ENCODE results near the gene CSNK1G3. TPM values are rescaled to one million over a fixed set of nuclear protein-coding genes. Genes with fewer than 3 reads are reported as not detected.

The CSNK1G3 gene
- total RNA-seq, 1 experiment from 2014 or later: 40.8 TPM

DNA sequence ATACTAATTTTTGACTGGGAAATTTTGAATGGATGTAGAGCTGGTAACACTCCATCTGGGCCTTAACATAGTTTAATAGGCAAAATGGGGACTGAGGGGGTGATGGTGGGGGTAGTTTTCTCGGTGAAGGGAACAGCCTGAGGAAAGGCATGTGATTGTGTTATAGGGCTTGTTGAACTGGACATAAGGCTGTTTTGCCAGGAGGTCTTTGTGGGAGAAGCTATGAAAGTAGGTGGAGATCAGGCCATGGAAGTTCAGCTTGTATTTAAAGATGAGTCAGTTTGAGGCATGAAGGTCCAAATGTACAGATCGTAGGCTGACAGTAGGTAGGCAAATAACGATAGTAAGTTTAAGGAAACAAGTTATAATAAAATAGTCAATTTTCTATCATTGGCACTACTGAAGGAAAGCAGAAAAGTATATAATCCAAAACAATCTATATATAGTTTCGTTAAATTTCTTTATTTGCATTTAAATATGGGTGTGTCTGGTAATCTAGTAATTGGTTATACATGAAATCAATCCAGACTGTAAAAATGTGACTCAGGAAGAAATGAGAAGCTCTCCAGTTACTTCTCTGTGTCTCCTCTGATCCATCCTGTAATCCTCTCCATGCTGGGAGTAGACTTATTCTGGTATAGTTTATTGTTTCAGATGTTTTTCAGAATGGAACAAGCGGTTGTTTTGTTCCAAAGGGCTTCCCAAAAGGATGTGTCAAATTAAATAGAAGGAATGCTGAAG, 2.8 kb downstream of the CSNK1G3 start:
- intact Hi-C loops (cut with micrococcal nuclease; ENCODE audit: unreplicated experiment) (loop anchor here (5.0 kb wide), 1 partner anchor 92 kb away; the partner anchor contains the start of gene CEP120), in situ Hi-C loops (cut with HindIII; ENCODE audit: low pct_unique_long_range_greater_than_20kb, low sequenced_read_pairs) (no loop called here)
- ATAC-seq (no peak), DNase-seq (ENCODE audit: low read depth, low spot score) (no peak)
- no peaks in the 10 kb centered on the region for H3K9me3 ChIP-seq (ENCODE audit: control insufficient read depth, insufficient read depth, low read depth, low read length)
- BruUV-seq (replicated peaks): no TSS peak
- peaks cover 2% of the 10 kb centered on the region; the same call in 1 of the 2 replicates for H3K36me3 ChIP-seq (ENCODE audit: control insufficient read depth, insufficient read depth, low read length)
- ChIA-PET POLR2A (no interaction called here), CTCF (no interaction called here)
- peaks cover 24% of the 10 kb centered on the region for H3K4me1 ChIP-seq (ENCODE audit: control insufficient read depth, insufficient read depth, low read length)
- TF ChIP-seq SIN3A (IDR thresholded peaks at IDR 0.05; ENCODE audit: borderline replicate concordance, insufficient read depth, low read depth, low read length): no peak
- TF ChIP-seq, protein P1, sequence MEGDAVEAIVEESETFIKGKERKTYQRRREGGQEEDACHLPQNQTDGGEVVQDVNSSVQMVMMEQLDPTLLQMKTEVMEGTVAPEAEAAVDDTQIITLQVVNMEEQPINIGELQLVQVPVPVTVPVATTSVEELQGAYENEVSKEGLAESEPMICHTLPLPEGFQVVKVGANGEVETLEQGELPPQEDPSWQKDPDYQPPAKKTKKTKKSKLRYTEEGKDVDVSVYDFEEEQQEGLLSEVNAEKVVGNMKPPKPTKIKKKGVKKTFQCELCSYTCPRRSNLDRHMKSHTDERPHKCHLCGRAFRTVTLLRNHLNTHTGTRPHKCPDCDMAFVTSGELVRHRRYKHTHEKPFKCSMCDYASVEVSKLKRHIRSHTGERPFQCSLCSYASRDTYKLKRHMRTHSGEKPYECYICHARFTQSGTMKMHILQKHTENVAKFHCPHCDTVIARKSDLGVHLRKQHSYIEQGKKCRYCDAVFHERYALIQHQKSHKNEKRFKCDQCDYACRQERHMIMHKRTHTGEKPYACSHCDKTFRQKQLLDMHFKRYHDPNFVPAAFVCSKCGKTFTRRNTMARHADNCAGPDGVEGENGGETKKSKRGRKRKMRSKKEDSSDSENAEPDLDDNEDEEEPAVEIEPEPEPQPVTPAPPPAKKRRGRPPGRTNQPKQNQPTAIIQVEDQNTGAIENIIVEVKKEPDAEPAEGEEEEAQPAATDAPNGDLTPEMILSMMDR (IDR thresholded peaks at IDR 0.05): no peak
- no peak for TF ChIP-seq TCF7L2 (IDR thresholded peaks at IDR 0.05; ENCODE audit: low read depth, low read length)
- no peak for TF ChIP-seq POLR2AphosphoS5 (IDR thresholded peaks at IDR 0.05; ENCODE audit: low read depth, low read length)
- TF ChIP-seq, protein P2, sequence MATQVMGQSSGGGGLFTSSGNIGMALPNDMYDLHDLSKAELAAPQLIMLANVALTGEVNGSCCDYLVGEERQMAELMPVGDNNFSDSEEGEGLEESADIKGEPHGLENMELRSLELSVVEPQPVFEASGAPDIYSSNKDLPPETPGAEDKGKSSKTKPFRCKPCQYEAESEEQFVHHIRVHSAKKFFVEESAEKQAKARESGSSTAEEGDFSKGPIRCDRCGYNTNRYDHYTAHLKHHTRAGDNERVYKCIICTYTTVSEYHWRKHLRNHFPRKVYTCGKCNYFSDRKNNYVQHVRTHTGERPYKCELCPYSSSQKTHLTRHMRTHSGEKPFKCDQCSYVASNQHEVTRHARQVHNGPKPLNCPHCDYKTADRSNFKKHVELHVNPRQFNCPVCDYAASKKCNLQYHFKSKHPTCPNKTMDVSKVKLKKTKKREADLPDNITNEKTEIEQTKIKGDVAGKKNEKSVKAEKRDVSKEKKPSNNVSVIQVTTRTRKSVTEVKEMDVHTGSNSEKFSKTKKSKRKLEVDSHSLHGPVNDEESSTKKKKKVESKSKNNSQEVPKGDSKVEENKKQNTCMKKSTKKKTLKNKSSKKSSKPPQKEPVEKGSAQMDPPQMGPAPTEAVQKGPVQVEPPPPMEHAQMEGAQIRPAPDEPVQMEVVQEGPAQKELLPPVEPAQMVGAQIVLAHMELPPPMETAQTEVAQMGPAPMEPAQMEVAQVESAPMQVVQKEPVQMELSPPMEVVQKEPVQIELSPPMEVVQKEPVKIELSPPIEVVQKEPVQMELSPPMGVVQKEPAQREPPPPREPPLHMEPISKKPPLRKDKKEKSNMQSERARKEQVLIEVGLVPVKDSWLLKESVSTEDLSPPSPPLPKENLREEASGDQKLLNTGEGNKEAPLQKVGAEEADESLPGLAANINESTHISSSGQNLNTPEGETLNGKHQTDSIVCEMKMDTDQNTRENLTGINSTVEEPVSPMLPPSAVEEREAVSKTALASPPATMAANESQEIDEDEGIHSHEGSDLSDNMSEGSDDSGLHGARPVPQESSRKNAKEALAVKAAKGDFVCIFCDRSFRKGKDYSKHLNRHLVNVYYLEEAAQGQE (IDR thresholded peaks at IDR 0.05; ENCODE audit: insufficient read depth in 1 of 2, low read depth in 2 of 2, low read length in 1 of 2): no peak
- H3K4me3 ChIP-seq (ENCODE audit: low read depth in 2 of 2, low read length in 2 of 2): no peak overlapping the region
- H3K27ac ChIP-seq (ENCODE audit: low read length): no peak overlapping the region
- H3K27me3 ChIP-seq (ENCODE audit: control insufficient read depth, insufficient read depth, low read length): no peaks in the 10 kb centered on the region

DNA sequence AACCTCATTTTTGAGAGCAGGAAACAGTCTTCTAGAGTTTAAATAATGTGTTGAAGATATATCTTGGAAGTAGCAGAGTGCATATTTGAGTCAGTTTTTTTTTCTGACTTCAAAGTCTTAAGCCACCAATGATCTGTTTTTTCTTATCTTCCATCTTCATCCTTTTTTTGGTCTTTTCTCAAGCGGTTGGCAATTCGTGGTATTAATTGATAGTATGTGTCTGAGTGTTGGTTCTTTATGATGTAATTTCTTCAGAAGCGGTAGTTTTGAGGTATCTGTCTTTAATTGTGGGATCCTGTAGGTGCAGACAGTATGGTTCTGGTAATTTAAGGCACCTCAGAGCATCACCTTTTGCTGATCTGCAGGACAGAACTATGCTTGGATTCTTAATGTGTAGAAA, 3.9 kb downstream of the CSNK1G3 start:
- ATAC-seq (no peak), DNase-seq (ENCODE audit: low read depth, low spot score) (no peak)
- intact Hi-C loops (cut with micrococcal nuclease; ENCODE audit: unreplicated experiment) (no loop called here), in situ Hi-C loops (cut with HindIII; ENCODE audit: low pct_unique_long_range_greater_than_20kb, low sequenced_read_pairs) (no loop called here)
- Histone ChIP-seq H3K4me3 (ENCODE audit: low read depth in 2 of 2, low read length in 2 of 2) (no peak overlapping the region), H3K4me1 (ENCODE audit: control insufficient read depth, insufficient read depth, low read length) (peaks cover 23% of the 10 kb centered on the region), H3K9me3 (ENCODE audit: control insufficient read depth, insufficient read depth, low read depth, low read length) (no peaks in the 10 kb centered on the region), H3K27ac (ENCODE audit: low read length) (peak overlapping the region; percentile 31; the same call in 1 of the 2 replicates), H3K36me3 (ENCODE audit: control insufficient read depth, insufficient read depth, low read length) (peaks cover 2% of the 10 kb centered on the region; the same call in 1 of the 2 replicates), H3K27me3 (ENCODE audit: control insufficient read depth, insufficient read depth, low read length) (no peaks in the 10 kb centered on the region)
- no TSS peak for BruUV-seq (replicated peaks)
- TF ChIP-seq, protein P2 (IDR thresholded peaks at IDR 0.05; ENCODE audit: insufficient read depth in 1 of 2, low read depth in 2 of 2, low read length in 1 of 2): no peak
- TF ChIP-seq, protein P1 (IDR thresholded peaks at IDR 0.05): no peak
- no peak for TF ChIP-seq POLR2AphosphoS5 (IDR thresholded peaks at IDR 0.05; ENCODE audit: low read depth, low read length)
- no peak for TF ChIP-seq TCF7L2 (IDR thresholded peaks at IDR 0.05; ENCODE audit: low read depth, low read length)
- no peak for TF ChIP-seq SIN3A (IDR thresholded peaks at IDR 0.05; ENCODE audit: borderline replicate concordance, insufficient read depth, low read depth, low read length)
- POLR2A ChIA-PET: no interaction called here
- CTCF ChIA-PET: no interaction called here

Measured in Panc1 (cell line).